ENCODE data around the gene DCDC1.

GRCh38 chr11:30967579-30967978 is 402.0 kb downstream of the DCDC1 start:
- no peak for TF ChIP-seq POLR2AphosphoS5 (IDR thresholded peaks at IDR 0.05; ENCODE audit: low read depth, low read length)
- no peak for TF ChIP-seq REST (IDR thresholded peaks at IDR 0.05; ENCODE audit: insufficient read depth in 1 of 2, low read depth in 2 of 2, low read length in 2 of 2)
- TF ChIP-seq SIN3A (IDR thresholded peaks at IDR 0.05; ENCODE audit: borderline replicate concordance, insufficient read depth, low read length) = no peak
- no peak for TF ChIP-seq TAF1 (IDR thresholded peaks at IDR 0.05; ENCODE audit: borderline replicate concordance, insufficient read depth, low read length)

Measured in PFSK-1 (cell line).